Islet precursor cell (in vitro differentiated cells): ENCODE results near the gene C1orf116.

Experiments used
- DNase-seq: peaks from one replicate; pipeline ENCODE4 v3.0.0-alpha.2; 2018

C1orf116 gene

DNA sequence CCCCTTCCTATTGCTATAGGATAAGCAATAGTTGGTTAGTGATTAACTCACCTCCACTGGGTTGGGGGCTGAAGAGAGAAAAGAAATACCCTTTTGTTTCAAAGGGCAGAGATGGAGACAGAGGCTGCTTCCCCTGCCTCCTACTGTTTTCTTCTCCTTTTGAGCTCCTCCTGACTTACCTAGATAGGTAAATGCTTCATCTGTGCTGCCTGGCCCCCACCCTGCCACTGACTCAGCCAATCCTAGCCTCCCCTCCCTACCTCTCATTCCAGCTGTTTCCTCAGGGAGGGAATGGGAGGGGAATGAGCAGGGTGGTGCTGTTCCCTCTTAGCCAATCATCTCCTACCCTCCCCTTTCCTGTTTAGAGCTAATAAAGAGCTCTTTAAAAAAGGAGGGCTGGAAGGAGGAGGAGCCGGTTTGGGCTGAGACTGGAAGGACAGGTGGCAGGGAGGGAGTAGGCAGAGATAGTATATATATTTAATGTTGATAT lies at the start of gene C1orf116:
Gene C1orf116 (minus strand): TSS at position 229 of the 490 bp plus-strand sequence. CDS start 5,158 bp downstream, outside the sequence.
- peak; percentile 93 for DNase-seq

DNA sequence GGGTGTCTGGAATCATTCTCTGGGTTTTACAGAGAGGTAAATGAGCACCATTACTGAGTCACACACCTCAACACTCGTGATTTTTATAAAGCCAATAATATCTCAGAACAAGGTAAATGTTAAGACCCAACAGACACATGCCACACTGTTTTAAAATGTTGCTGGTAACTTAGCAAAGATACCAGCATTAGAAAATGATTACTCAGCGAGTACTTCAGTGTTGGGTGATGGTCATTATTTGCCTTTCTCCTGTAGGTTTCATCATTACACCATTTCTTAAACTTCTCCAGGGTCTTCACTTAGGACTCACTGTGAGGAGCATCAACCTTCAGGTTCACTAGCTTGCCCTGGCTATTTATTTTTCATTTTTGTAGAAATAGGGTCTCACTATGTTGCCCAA lies 49.2 kb upstream of the C1orf116 start:
- DNase-seq: no peak

DNA sequence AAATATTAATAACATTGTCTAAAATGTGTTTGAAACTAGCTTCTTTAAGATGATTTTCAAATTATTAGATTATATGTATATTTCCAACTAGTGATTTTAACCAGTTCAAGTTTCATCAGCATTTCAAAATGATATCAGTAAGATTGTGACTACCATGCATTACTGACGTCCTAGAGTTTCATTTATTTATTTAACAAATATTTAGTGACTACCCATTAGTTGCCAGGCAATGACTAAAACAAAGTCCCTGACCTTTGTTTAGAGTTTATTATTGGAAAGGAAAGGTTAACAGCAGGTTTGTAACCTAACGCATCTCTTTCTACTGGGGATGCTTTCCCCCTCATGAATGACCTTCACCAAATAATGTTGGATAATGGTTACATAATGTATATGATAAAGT lies 48.5 kb upstream of the C1orf116 start:
- DNase-seq: no peak

DNA sequence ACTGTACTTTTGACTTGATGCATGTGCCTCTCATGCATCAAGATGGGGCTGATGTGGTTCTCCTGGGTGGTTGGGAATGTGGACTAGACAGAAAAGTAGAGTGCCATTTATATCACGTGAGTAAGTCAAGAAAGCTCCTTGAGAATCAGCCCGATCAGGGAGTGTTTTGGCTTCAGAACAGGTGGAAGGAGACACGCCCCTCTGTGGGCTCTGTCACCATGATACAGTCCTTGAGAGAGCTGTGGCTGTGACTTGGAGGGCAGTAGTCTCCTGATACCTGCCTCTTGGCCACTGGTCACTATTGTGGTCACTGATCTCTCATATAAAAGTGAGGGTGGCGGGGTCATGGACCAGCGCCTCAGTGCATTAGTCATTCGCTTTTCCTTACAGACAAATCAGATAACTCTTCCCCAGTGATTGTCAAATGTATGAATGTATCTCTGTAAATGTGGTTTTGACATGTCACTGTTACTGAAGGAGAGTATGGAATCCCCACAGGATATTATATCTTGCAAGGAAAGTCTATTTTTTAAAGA lies 47.2 kb upstream of the C1orf116 start:
- DNase-seq: peak; percentile 24

DNA sequence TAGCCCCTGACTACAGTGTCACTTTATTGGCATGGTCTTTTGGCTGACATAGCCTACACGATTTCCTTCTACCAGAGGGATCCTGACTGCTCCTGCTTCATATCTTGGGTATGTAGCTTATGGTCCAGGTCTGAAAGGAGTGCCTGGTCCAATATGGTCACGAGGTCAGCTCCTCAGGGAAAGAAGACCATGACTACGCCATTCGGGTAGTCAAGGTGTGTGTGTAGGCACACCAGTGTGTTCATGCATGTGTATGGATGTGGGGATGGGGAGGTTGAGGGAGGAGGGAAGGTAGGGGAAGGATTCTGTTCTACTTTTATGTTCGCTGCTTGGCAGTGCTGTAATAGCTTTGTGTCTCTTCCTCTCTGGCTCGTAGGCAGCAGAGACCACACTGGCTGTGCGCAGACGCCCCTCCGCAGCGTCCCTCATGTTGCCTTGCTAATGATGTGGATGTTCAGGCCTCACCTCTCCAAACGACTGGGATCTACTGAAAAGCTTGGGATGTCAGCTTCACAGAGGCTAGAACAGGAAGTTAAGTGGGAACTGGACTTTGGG lies 46.1 kb upstream of the C1orf116 start:
- DNase-seq: peak; percentile 28

DNA sequence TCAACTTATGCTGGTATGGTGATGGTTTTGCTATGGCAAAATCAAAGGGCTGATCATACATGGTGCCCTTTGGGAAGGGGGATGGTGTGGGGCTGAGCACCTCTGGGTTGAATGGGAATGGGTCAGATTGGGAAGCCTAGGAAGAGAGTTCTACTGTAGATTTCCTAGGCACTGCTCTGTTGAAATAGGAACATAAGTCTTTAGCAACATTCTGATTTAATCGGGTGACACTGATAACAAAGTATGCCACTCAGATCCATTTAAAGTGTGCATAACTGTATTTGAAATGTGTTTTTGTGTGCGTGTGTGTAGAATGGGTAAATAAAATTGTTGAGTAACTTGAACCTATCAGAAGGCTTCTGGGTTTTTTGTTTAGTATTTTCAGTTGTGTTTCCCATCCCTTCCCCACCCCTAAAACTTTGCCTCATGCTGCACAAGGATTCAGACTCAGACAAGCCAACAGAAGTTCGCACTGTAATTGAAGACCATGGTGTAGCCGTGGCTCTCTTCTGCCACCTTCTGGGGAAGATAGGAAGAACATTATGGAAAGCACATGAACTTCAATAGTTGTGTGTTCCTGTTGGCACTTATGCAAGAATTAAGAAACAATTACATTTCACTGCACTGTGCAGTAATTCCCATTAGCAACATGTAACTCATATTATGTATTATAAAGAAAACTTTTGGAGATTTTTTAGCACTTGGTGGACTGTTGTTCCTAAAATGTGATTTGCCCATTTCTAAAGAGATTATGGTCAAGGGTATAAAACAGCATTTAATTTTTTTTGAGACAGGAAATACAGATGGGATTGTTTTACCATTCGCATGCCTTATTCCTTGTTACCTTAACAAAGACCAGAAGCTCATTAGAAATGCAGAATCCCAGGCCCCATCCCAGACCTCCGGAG lies 45.2 kb upstream of the C1orf116 start:
- peak; percentile 78 for DNase-seq

DNA sequence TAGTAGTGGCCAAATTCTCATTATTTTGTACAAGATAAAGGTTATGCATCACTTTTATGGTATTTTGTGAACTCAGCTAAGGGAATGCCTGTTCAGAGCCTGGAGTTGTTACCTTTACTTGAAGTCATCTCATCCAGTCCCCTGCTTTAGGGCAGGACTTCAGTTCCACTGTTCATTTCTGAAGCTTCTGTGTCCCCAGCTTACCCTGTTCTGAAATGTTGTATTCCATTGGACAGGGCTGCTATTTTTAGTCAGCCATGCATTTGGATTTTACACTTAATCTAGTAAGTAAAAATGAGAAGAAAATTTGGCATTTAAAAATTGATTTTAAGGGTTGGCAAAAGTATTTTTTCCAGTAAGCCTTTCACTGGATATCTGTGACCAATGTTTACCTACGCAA lies 44.5 kb upstream of the C1orf116 start:
- peak; percentile 18 for DNase-seq

DNA sequence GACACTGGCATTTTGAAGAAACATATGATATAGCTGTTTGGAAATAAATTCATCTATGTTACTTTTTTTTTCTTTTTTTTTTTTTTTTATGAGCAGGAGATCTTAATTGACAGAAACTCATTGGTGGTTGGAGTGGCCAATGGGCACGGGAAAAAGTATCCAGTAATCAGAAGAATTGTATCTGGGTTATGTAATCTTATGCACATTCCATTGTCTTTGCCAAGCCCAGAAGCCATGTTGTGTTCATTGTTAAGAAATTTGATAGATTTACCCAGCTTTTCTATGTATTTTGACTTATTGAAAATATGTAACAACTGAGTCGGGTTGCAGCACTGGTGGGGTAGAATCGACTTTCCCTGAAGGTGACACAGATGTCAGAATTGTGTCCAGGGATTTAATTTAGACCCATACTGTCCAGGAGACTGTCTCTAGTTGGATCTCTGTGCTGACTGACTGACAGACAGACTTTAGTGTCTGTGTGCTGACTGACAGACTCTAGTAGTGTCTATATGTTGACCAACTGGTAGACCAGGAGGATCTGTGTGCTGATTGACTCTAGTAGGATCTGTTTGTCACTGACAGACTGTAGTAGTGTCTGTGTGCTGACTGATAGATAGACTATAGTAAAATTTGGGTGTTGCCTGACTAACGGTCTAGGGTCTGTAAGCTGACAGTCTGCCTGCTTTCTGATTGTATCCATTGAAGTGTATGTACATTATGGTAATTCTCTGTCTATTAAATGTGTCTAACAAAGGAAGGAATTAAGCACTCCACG lies 43.8 kb upstream of the C1orf116 start:
- DNase-seq: peak; percentile 7

DNA sequence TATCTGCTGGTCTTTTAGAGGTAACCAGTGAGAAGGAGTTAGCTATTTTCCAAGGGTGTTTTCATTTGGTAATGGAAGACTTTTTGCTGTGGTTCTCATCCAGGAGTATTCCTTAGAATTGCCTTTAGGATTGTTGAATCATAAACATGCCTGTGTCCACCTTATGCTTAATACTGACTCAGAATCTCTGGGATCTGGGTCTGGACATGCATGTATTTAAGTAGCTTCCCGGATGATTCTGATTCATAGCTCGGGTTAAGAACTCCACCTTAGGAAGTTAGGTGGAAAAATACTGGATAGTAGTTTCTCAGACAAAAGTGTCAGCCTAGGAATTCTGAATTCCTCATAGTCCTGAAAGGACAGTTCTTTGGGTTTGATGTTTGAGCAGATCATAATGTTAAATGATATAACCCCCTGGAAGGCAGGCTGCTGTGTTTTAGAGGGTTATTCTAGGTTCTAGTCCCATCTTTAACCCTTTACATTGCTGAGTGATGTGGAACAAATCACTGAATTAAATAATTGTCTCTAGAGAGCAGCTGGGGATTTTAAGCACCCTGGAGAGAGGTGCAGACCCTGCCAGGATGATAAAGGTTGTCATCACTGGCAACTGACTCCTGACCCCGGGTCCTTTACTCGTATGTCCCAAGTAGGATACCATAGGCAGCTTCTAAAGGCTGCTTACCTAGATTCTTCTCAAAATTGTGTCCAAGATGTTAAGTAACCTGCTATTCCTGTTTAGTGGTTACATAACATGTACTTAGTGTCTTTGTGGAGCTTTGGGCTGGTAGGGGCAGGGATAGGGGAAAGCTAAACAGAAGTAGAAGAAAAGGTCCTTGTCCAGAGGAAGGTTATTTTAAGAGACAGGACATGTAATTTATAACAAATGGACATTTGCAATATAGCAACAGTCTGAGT lies 41.6 kb upstream of the C1orf116 start:
- peak; percentile 22 for DNase-seq

DNA sequence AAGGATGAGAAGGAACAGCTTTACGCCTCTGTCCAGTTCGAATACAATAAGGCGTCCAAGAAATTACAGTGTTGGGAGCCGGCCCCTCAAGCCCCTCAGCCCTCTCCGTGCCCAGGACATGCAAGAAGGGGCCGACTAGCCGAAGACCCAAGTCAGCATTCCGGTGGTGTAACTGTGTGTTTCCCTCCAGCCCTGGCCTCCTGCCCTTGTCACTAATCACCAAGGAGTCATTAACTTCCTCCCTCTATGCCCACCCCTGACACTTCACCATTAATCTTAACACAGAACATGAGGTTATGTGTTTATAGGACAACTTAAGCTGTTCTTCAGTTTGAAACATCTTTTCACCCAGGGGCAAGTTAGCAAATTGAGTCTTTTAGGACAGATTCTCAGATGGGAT lies 39.7 kb upstream of the C1orf116 start:
- no peak for DNase-seq

DNA sequence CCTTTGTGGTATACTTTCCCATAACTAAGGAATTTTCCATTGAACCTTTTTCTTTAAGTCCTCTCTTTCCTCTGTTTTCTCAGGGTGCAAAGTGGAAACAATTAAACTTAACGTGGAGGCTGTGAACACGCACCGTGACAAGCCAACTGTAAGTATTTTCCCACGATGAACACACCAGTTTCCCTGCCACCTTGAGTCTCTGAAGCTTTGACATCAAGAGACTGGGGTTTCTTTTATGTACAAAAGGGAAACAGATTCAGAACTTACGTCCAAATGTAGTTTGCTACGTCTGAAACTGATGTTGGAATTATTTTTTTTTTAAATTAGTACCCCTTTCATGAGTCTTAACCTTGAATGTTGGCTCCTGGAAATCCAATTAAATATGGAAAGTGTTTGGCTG lies 38.9 kb upstream of the C1orf116 start:
- no peak for DNase-seq

DNA sequence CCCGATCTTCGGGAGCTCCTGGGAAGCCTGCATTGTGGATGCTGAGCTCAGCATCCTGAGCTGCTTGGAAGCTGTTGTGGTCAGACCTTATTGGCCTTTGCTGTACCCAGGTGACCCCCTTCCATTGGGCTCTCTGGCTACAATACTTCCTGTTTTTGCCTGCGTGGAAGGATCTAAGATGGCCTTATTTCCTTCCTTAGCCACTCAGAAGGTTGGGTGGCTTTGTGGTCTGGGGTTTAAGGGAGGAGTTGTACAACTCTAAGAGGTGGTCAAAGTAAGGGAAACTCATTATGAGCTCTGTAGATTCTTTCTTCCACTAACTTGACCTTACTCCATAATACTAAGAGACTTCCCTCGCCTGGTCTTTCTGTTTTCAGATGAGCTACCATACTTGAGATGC lies 38.3 kb upstream of the C1orf116 start:
- DNase-seq: peak; percentile 32

DNA sequence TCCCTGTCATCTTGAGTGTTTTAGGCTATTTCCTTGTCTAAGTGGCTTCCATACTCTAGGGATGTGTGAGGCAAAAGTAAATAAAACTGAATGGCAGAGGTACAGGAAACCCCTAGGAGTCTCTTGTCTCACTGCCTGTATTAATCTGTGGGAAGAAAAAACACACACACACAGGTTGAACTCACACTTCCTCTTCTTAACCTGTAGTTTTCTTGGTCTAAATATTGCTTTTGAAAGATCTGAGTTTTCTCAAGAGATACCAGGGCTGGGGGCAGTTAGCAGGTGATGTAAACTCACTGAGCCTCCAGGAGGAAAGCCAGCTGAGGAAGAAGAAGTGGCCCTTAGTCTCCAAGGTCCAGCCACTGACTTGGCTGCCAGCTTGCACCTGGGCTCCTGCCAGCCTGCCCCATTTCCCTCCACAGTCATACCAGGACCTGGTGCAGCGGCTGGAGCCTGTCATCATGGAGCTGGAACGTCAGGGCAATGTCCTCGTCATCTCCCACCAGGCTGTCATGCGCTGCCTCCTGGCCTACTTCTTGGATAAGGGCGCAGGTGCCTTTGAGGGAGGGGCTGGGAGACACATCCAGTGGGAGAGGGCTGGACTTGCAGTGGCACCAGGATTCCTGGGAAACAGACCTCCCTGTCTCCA lies 37.4 kb upstream of the C1orf116 start:
- DNase-seq: no peak

DNA sequence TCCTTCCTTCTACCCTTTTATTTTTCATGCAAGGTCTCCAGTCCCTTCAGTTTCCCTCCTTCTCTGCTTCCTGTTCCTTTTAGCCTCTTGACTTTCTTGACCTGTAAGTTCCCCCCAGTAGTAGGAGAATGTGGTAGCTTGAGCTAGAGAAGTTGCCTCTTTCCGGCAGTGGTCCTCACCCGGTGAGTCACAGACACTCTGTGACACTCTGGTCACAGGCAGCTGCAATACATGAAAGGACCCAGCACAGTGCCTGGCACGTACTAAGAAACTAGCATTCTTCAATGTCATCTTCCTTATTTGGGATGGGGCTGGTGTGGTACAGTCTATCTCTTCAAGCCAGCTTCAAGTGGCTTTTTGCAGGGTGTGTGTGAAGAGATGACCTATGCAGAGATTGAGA lies 36.5 kb upstream of the C1orf116 start:
- DNase-seq: peak; percentile 3

DNA sequence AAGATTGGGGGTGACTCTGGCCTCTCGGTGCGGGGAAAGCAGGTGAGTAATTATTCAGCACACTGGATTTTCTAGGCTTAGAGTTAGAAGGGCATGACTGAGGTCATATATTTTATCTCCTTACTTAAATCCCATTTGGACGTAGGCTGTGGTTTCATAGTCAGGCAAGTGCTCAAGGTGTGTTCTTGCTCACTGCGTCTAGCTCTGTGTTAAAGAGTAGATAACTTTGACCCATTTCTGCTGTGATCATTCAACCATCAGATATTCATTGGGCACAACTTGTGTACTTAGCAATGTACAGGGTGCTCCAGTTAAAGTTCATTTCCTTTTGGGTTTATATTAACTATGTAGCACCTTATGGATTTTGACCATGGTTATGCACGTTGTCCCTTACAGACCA lies 35.1 kb upstream of the C1orf116 start:
- DNase-seq: peak; percentile 2

DNA sequence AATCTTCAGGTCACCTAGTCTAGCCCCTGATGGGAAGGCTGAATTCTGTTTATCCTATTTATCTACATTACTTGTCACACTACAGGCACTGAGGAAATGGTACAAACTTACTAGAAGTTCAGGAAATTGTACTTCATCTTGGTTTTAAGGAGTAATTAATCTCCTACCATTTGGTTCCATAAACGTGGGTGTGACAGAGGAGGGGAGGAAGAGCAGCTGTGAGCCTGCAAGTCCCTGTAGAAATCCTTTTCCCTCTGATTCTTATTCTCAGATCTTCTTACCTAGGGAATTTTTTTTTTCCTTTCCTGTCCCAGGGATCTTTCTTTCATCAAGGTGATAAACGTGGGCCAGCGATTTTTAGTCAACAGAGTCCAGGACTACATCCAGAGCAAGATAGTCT lies 34.6 kb upstream of the C1orf116 start:
- no peak for DNase-seq

DNA sequence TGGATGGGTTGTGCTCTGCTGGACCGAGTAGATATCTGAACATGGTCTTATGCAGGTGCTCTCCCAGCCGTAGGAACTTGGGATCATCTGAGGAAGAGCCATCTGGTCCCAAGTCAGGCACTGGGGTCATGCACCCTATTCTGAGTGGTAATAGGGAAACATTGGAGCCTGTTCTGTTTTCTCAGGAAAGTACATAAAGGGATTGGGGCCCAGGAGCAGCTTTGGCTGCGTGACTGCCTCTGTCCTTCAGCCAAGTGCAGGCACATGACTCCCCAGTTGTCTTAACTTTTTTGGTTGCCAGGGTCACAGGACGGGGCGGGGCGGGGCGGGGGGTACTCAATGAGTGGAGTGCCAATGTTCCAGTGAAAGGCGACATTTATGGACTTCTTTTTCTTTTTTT lies 32.0 kb upstream of the C1orf116 start:
- DNase-seq: peak; percentile 32

DNA sequence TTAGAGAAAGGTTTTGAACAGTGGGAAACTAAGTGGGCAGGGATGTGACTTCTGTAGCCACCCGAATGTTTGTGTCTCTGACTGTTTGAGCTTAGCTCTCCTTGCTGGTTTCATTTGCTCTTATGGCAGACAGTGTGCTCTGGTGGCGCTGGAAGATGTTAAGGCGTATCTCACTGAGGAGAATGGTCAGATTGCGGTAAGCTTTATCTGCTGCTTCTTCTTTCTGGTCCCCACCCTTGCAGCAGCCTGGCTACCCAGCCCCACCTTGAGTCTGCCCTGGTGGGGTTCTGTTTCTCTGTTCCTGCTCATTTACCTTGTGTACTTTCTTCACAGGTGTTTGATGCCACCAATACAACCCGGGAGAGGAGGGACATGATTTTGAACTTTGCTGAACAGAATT lies 30.5 kb upstream of the C1orf116 start:
- peak; percentile 21 for DNase-seq

DNA sequence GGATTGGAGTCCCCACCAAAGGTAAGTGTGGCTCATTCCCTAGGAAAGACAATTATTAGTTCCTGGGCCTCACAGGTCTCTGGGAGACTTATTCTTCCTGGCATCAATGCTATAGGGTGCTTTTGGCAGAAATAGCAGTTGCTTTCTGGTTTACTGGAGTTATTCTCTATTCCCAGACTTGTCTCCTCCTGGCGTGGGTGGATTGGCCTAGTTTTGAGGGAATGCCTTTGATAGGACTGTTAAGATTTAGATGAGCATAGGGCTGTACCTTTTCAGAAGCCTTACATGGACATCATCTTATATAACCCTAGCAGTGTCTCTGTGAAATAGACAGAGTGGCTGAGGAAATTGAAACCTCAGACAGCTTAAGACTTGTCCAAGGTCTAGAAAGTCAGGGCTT lies 29.5 kb upstream of the C1orf116 start:
- DNase-seq: peak; percentile 17

DNA sequence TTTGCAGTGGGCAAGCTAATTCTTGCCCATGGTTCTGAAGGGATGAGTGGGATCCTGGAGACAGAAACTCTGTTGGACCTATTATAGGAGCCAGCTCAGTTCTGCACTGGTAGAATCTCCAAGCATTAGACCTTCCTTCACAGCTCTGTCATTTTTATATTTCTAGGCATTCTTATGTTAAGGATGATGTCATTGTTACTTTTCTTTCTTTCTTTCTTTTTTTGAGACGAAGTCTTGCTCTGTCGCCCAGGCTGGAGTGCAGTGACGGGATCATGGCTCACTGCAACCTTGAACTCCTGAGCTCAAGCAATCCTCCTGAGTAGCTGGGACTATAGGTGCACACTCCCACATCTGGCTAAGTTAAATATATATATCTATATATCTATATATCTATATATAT lies 28.0 kb upstream of the C1orf116 start:
- DNase-seq: peak; percentile 4

DNA sequence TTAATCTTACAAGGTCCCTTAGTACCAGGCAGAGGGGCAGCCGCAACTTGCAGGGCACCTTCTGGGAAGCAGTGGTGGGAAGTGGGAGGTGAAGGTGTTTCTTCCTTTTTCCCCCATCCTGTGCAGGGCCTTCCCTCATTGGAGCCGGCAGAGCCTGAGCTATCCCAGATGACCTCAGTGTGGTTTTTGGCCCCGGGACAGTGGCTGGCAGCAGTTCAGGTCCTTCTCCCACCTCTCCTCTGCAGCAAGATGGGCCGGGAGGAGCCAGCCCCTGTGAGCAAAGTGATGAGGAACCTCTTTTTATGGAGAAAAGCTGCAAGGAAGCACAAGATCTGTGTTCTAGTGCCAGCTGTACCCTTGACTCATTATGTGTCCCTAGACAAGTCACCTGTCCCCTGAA lies 27.3 kb upstream of the C1orf116 start:
- peak; percentile 32 for DNase-seq
